Measurements from ENCODE around the gene BEGAIN. TPM values are rescaled to one million over a fixed set of nuclear protein-coding genes. Genes with fewer than 3 reads are reported as not detected.

Gene BEGAIN
- total RNA-seq, 1 experiment from 2014 or later = 18.6 TPM

DNA sequence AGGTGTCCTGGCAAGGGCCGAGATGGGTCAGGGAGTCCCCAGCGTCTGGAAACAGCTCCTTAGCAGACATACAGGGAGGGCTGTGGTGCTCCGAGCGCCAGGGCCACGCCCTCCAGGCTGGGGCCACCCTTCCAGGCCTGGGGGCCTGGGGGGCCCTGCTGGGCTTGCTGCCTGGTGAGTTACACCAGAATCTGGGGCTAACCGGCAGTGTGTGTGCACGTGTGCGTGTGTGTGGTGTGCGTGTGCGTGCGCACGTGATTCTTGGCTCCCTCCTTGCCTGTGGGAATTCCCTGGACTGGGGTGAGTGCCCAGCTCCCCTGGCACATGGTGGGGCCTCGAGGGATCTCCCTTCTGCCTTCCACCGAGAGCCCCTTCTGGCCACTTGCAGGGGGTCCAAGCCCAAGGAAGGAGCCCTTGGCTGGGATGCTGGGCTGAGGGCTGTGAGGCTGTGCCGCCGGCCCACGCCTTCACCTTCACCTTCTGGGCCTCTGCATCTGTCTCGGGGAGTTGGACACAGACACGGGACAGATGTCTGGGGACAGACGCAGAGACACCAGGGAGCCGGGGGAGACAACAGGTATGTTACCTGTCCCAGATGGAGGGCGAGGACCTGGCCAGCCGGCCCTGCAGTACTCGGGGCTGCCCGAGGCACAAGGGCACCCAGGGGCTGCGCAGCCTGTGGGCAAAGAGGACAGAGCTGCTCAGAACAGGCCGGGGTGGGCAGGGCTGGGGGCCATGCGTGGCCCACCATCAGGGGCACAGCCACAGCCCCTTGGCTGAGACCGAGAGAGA is 37.2 kb downstream of the BEGAIN start:
- no peak for DNase-seq (ENCODE audit: low read depth)

DNA sequence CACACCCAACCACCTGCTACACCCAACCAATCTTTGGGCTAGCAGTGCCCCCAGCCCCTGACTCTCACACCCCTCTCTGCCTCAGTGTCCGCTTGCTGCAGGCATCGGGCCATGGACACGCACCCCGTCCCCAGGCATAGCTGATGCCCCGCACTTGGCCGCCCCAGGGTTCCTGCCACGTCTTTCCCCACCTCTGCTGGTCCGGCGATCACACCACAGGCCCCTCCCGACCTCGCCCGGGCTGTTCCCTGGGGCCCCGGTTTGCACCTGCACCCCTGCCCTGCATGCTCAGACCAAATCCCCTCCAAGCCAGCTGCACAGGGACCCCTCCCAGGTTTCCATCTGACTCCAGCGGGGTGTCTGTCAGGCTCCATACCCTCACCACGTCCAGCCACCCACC is 38.3 kb downstream of the BEGAIN start:
- no peak for DNase-seq (ENCODE audit: low read depth)

DNA sequence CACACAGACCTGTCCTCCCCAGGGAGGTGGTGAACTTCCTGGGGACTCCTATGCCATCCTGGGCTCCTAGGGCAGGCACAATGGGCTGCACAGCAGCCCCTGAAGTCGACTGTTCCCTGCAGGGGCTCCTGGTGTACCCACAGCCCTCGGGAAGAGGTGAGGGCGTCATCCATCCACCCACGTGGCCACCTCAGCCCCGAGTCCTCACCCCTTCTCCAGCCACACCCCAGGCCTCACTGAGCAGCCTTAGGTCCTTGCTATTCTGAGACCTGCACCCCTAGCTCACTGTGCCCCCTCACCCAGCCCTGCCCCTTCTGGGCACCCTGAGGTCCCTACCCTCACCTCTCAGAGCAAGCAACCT is 38.9 kb downstream of the BEGAIN start:
- DNase-seq (ENCODE audit: low read depth) = no peak

DNA sequence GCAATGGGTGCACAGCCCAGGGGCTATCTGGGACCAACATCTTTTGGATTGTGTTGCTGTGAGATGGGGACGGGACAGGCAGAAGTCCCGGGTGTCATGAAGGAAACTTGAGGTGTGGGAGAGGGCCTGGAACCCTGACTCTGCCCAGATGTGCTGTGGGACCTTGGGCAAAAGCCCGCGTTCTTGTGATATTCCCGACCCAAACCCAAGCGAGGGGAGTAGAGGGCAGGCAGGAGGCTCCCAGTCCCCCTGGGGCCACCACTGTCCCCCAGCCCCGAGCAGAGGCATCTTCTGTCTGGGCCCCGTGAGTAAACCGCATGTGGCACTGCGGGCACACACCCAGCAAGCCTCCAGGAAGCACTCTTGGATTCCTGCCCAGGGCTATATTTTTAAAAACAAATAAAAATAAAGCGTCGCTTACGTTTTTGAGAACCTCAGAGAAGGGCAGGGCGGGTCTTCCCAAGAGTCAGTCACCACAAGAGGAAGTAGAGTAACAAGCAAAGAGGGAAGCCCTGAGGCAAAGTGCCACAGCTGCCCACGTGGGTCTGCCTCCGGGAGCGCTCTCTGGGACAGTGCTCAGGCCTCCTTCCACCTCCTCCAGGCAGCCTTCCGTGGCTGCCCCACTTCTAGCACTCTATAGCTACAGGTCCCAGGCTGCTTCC is 39.5 kb downstream of the BEGAIN start:
- DNase-seq (ENCODE audit: low read depth) = peak; percentile 86

DNA sequence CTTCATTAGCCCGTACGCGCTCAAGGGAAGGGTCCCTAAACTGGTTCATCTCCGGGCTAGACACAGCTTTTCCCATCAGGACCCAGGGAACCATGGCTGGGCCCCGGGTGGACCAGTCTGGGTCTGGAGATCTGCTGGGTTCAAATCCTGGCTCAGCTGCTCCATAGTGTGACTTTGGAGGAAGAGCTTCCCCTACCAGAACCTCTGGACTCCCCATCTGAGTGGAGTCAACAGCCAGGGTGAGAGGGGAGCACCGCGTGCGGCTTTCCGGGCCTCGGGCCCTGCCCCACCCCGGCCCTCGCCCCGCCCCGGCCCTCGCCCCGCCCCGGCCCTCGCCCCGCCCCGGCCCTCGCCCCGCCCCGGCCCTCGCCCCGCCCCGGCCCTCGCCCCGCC is 41.2 kb downstream of the BEGAIN start:
- DNase-seq (ENCODE audit: low read depth) = no peak

DNA sequence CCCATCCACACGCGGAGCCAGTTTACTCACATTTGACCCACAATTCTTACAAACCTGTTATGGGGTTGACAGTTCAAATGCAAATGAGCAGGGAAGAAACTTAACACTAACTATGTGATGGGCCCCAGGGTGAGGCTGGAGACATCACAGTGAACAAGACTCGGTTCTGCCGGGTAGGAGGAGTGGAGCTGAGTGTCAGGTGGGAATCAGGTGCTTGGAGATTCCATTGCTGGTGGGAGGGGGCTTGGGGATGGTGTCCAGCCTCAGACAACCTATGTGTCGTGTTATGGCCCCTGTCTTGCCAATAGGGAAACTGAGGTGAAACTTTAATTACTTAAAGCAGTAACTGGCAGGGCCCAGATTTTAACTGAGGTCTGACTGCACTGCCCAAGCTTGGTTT is 41.9 kb downstream of the BEGAIN start:
- DNase-seq (ENCODE audit: low read depth) = no peak

DNA sequence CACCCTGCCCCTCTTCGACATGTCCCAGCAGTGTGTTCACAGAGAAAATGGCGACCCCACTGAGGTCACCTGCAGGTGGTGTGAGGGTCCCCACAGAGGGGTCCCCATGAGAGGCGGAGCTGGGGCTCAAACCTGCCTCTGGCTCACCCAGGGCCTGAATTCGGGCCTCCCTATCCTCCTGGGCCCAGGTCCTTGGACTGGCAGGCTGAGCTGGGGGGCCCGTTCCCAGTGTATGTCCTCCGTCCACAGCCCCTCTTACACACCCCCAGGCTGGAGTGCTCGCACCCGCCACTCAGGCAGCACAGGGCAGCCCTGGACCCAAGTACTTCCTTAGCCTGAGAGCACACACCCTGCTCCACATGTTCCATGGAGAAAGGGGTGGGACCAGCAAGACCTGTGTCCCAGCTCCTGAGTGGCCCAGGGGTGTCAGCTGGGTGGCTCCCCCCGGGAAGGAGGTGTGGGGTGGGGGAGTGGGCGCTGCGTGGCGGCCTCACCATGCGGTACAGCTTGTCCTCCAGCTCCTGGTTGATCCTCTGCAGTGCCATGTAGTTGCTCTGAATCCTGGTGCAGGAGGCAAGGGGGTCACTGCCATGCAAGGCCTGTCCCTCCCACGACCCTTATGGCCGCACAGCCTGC is 42.6 kb downstream of the BEGAIN start:
- no peak for DNase-seq (ENCODE audit: low read depth)

DNA sequence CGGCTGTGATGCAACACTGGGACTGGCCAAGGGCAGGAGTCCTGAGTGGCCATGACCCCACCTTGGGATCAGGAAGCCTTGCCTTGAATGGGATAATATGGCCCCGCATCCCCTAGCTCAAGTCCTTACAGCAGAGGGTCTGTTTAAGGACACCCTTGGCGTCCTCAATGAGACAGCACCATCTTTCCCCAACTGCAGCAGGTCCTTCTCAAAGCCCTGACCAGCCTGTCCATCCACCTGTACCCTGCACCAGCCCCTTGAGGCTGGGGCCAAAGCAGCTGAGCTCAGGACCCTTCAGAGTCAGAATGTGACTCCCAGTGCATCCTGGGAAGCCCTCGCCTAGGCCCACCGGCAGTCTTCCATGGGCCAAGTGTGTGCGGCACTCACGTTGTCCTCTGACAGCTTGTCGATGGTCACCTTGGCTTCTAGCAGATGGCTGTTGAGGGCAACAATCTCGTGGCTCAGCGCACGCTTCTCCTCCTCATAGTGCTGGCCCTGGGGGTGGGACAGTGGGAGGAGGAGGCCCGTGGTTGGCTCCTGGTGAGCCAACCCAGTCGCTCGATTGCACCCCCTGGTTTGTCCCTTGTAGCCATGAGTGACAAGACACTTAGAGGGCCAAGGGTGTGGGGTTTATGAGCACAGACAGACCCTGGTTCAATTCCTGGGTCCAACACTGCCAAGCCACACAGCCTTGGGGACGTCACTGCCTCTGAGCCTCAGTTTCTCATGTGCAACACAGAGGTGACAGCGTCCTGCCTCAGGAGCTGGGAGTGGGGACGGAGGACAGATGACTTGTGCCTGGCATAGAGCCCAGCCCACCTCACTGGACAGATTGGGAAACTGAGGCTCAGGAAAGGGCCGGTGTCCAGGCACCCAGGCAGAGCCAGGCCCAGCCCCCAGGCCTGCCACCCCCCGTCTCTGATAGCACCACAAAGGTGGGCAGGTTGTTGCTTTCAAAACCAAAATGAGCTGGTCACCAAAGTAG is 43.5 kb downstream of the BEGAIN start:
- DNase-seq (ENCODE audit: low read depth) = no peak

DNA sequence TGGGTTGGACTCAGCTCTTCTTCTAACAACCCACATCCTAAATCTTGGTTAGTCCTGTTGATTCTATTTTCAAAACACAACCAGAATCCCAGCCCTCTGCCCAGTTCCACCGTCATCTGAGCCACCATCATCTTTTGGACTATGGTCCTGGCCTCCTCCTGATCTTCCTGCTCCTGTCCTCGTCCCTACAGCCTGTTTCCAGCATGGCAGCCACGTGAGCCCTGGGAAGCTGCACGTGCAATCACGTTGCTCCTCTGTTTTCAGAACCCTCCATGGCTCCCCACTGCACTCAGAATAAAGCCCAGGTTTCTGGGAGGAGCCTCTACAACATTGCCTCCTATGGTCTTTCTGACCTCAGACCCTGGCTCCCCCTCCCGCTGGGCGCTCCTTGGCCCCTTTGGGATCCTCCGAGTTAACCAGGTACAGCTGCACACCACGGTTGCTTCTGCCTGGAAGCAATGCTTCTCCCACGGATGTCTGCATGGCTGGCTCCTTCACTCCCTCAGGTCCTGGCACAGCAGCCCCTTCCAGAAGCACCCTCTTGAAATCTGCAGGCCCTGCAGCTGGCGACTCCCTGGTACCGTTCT is 44.5 kb downstream of the BEGAIN start:
- no peak for DNase-seq (ENCODE audit: low read depth)

DNA sequence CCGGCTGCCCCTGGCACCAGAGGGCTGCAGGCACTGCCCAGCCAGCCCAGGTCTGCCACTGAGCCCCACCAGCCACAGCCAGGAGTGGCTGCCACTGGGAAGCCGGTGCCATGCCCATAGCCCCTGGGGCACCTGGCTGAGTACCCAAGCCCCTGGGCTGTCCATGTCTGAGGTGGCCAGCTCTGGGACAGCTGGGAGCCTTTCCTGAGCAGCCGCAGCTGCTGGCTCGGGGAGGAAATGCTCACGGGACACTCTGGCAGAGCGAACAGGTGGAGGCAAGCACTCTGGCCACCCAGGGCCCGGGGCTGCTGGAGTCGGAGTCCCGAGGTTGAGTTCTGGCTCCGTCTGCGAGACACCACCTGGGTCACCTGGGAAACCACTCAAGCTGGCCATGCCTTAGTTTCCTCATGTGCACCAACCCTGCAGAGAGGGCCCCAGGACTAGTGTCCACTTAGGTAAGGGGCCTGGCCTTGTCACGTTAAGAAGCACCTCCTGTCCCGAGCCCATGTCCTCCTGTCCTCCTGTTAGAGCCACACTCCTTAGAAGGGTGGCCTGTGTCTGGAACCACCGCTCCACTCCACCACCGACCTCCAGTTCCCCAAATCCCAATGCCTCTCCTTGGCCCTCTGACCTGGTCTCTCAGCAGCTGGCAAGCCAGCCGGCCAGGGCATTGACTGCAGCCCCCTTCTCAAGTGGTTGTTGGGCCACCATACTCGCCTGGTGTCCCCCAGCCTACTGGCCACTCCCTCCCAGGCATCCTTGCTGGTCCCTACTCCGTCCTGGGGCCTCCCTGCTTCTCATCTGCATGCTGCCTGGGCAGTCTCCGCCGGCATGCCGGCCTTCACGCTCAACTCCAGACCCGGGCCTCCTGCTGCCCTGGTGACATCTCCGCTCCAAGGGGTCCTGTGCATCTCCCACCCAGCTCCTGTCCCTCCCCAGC is 45.3 kb downstream of the BEGAIN start:
- no peak for DNase-seq (ENCODE audit: low read depth)

DNA sequence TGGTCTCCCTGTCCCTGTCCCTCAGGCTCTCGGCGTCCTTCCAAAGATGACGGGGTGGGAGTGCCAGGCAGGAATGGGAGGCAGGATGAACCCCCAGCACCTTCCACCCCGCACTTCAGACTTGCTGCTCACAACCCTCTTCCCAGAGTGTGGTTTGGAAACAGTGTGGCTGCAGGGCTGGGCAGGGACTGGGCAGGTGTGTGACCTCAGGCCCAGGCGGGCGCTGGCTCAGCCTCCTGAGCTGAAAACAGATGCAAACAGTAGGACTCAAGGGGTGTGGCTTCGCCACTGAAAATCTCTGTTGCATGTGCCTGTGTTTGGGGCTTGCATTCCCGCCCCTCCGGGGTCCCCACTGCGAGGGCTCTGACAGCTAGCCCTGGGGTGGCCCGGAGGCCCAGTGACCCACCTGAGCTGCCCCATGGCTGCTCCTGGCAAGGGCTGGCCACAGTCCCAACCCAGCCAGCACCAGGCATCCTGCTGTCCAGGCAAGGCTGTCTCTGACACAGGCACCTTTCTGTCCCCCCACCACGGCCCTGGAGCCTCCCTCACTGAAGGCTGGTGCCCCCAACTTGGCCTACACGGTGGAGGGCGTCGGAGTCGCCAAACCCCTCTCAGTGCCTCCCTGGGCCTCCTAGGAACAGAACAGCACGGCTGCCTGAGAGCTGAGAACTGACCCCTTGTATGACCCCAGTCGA is 46.1 kb downstream of the BEGAIN start:
- DNase-seq (ENCODE audit: low read depth) = no peak

DNA sequence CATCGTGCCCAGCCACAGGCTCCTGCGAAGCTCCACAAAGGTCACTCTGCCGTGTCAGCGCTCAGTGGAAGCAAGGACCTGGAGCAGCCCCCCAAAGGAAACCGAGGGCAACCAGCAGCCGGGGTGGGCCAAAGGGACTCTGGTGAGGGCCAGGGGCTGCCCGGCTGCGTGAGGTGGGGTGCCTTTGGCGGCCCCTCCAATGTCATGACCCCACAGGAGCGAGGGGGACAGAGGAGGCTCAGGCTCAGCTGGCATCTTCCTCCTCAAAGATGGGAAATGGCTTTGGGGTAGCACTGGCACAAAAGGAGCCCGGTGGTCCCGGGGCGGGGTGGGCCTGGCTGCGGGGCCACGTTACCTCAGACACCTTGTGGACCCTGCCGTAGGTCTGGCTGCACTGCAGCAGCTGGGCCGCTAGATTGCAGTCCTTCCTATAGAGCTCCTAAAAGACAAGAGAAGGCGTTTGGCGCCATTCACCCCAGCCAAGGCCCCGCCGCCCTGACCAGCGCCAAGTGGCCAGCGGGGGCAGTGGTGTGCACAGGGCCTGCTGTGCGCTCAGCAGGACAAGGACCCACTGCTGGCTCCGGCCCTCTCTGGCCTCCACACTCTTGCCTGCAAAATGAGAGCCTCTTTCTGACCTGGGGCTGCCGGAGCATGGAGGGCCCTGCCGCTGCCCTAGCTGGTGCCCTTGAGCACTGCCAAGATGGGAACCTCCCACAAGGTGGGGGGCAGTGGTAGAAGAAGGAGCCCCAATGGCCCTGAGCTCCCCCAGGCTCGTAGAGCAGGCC is 46.9 kb downstream of the BEGAIN start:
- DNase-seq (ENCODE audit: low read depth) = peak; percentile 53

DNA sequence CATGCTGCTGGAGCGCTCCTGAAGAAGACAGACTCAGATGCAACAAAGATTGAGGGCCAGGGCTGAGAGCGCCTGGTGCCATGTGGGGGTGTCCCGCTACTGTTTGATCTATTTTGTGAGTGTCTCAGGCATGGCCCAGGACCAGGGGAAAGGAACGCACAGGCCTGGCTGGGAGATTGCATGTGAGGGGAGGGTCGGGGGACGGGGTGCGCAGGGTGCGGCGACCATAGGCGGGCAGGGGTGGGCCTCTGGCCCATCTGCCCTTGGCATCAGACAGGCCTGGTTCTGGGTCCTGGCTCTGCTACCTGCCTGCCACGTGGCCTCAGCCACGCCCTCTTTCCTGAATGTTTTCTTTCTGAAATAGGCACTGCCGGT is 47.5 kb downstream of the BEGAIN start:
- no peak for DNase-seq (ENCODE audit: low read depth)

DNA sequence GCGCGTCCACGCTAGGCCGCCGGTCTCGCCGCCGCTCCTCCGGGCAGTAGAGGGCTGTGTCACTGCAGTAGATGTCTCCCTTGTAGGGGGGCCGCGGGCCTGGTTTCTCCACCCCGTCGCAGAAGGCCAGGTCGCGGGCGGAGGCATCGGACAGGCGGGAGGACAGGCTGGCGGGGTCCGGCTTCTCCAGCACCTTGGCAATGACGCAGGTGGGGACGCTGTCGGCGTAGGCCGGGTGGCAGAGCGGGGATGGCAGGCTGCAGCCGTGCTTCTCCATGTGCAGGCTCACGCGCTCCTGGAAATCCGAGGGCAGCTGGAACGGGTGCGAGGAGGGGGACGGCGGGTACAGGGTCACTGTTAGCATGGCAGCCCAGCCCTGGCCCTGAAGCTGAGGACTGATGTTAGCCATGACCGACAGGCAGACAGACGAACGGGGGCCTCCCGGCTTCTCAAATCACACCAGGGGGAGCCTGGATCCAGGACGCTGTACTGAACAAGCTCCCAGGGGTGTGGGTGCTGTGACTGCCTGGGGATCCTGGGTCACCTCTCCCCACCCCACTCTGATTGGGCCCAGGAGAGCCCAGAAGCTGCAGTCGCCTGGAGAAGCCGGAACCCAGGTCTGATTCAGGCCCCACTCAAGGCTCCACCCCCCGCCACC is 48.1 kb downstream of the BEGAIN start:
- no peak for DNase-seq (ENCODE audit: low read depth)

DNA sequence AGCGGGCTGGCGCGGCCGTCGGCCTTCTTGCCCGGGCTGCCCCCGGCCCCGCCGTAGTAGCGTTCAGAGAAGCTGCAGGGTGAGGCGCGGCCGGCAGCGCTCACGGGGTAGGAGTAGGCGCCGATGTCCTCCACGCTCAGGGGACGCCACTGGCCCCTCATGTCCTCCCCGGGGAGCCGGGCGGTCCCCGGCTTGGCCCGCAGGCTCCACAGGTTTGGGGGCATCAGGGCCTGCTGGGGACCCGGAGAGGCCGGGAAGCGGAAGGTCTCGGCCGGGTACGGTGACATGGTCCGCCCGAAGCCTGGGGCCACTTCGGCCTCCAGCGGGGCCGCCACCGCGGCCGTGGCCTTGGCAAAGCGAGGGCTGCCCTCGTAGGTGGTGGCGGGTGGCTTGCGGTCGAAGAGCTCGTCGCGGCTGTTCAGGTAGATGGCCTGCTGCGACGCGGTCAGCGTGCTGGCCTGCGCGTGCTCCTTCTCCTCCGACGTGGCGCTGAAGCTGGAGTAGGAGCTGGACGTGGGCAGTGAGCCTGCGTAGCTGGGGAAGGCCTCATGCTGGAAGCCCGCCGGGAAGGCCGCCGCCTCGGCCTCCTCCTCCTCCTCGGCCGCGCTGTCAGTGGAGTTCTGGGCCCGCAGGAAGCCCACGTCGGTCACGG is 48.7 kb downstream of the BEGAIN start:
- no peak for DNase-seq (ENCODE audit: low read depth)

DNA sequence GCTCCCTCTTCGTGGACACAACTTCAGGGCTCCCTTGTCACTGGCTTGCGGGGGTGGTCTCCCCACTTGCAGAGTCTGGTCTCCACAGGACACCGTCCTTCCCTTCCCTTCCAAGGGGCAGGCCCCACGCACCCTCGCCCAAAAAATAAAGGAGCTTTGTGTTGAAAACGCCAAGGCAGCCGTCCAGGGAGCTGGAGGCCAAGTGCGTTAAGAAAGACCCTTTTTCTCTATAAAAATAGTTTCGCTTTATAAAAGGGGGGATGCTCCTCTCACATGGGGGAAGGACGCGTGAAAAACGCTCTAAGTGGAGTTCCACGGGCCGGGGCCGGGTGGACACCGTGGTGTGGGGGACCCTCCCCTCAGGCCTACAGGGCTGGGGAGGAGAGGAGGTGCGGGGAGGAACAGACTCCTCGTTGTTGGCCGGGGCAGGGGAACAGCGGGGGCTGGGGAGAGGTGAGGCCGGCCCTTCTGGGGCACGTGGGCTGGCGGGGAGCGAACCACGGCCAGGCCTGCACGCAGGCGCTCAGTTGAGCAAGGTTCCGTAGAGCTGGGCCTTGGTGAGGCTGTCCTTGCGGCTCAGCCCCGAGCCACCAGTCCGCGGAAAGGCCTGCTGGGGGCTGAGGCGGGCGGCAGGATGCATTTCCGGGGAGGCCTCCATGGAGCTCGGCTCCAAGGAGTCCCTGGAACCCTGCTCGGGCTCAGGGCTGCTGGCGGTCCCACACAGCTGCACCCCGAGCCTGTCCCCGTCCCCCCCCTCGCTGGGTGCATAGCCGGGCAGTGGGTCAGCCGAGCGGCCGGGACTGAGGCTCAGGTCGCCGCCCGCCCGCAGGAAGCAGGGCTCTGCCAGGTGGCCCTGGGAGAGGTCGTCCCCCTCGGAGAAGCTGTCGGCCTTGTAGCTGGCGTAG is 49.5 kb downstream of the BEGAIN start:
- no peak for DNase-seq (ENCODE audit: low read depth)
